Measurements from ENCODE around the gene GALNT5.

Gene GALNT5

DNA sequence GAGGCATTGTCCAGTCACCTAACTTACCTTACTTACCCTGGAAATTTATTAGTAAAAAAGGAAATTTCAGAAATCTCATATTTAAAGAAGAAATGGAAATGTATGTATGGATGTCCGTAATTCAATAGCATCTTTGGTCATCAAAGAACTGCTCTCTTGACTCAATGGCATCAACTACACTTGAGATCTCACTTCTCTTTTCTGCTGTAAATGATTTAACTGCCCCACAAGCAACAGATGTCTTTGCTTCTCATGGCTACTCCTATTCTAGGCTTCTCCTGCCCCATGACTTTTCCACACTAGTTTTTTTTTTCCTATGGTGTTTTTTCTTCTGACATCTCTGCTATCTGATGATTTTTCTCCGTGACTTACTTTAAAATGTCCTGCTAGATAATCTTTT, 102.1 kb downstream of the GALNT5 start:
- Histone ChIP-seq H3K4me3 (ENCODE audit: insufficient read depth, low read depth, low read length, poor library complexity, severe bottlenecking) (no peak overlapping the region), H3K27me3 (replicated peaks; ENCODE audit: control insufficient read depth, insufficient read depth, low read length, poor library complexity, severe bottlenecking) (no peaks in the 10 kb centered on the region), H3K36me3 (ENCODE audit: control insufficient read depth, insufficient read depth, low read length) (no peaks in the 10 kb centered on the region), H3K4me1 (ENCODE audit: control insufficient read depth, insufficient read depth, low read length, poor library complexity, severe bottlenecking) (no peaks in the 10 kb centered on the region), H3K9me3 (ENCODE audit: control insufficient read depth, low read length) (peaks cover 6% of the 10 kb centered on the region), H3K27ac (ENCODE audit: insufficient read depth, low read length, poor library complexity, severe bottlenecking) (no peak overlapping the region)
- no peak for DNase-seq

DNA sequence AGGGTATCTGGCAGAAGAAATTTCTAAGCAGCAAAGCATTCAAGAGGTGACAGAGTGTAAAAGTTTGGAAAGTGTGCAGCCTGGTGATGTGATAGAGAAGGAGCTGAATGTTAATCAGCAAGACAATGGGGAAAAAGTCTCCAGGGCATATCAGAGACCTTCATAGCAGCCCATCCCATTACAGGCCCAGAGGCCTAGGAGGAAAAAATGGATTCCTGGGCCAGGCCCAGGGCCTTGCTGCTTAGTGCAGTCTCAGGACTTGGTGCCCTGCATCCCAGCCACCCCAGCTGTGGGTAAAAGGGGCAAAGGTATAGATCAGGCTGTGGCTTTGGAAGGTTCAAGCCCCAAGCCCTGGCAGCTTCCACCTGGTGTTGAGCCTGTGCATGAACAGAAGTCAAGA, 104.0 kb downstream of the GALNT5 start:
- Histone ChIP-seq H3K36me3 (ENCODE audit: control insufficient read depth, insufficient read depth, low read length) (peaks cover 2% of the 10 kb centered on the region), H3K4me3 (ENCODE audit: insufficient read depth, low read depth, low read length, poor library complexity, severe bottlenecking) (no peak overlapping the region), H3K27me3 (replicated peaks; ENCODE audit: control insufficient read depth, insufficient read depth, low read length, poor library complexity, severe bottlenecking) (no peaks in the 10 kb centered on the region), H3K9me3 (ENCODE audit: control insufficient read depth, low read length) (peaks cover 6% of the 10 kb centered on the region), H3K27ac (ENCODE audit: insufficient read depth, low read length, poor library complexity, severe bottlenecking) (no peak overlapping the region), H3K4me1 (ENCODE audit: control insufficient read depth, insufficient read depth, low read length, poor library complexity, severe bottlenecking) (no peaks in the 10 kb centered on the region)
- no peak for DNase-seq

DNA sequence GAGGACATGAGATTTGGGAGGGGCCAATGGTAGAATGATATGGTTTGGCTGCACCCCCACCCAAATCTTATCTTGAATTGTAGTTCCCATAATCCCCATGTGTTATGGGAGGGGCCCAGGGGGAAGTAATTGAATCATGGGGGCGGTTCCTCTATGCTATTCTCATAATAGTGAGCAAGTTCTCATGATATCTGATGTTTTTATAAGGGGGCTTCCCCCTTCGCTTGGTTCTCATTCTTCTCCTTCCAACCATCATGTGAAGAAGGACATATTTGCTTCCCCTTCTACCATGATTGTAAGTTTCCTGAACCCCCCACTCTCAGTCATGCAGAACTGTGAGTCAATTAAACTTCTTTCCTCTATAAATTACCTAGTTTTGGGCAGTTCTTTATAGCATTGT, 105.1 kb downstream of the GALNT5 start:
- no peaks in the 10 kb centered on the region for H3K27me3 ChIP-seq (replicated peaks; ENCODE audit: control insufficient read depth, insufficient read depth, low read length, poor library complexity, severe bottlenecking)
- no peak for DNase-seq
- H3K4me1 ChIP-seq (ENCODE audit: control insufficient read depth, insufficient read depth, low read length, poor library complexity, severe bottlenecking), result no peaks in the 10 kb centered on the region
- peaks cover 6% of the 10 kb centered on the region for H3K9me3 ChIP-seq (ENCODE audit: control insufficient read depth, low read length)
- H3K27ac ChIP-seq (ENCODE audit: insufficient read depth, low read length, poor library complexity, severe bottlenecking), result no peak overlapping the region
- H3K4me3 ChIP-seq (ENCODE audit: insufficient read depth, low read depth, low read length, poor library complexity, severe bottlenecking), result no peak overlapping the region
- peaks cover 5% of the 10 kb centered on the region for H3K36me3 ChIP-seq (ENCODE audit: control insufficient read depth, insufficient read depth, low read length)

DNA sequence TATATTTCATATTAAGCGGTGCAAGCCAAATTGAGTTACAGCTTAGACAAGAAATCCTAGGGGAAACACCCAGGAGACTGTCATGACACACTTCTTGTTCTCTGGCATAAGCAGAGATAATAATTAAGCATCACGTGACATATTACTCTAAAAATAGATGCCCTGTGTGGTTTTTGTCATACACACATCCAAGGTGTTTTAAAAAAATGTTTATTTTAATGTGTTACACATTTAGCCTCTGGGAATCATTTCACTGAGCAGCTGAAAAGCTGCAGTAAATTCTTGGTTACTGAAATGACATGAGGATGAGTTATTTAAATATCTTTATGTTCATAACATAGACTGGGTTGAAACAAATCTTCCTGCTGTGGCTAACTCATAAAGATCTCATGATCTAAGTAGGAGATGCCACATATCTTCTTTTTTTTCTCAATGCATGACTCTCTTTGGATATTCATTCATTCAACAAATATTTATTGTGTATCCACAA, 106.2 kb downstream of the GALNT5 start:
- peaks cover 6% of the 10 kb centered on the region for H3K9me3 ChIP-seq (ENCODE audit: control insufficient read depth, low read length)
- no peak overlapping the region for H3K27ac ChIP-seq (ENCODE audit: insufficient read depth, low read length, poor library complexity, severe bottlenecking)
- peaks cover 5% of the 10 kb centered on the region for H3K36me3 ChIP-seq (ENCODE audit: control insufficient read depth, insufficient read depth, low read length)
- no peaks in the 10 kb centered on the region for H3K4me1 ChIP-seq (ENCODE audit: control insufficient read depth, insufficient read depth, low read length, poor library complexity, severe bottlenecking)
- H3K4me3 ChIP-seq (ENCODE audit: insufficient read depth, low read depth, low read length, poor library complexity, severe bottlenecking), result no peak overlapping the region
- no peak for DNase-seq
- H3K27me3 ChIP-seq (replicated peaks; ENCODE audit: control insufficient read depth, insufficient read depth, low read length, poor library complexity, severe bottlenecking), result no peaks in the 10 kb centered on the region

Measured in effector memory CD4-positive, alpha-beta T cell (primary cell).